Measurements from ENCODE around the gene VENTX. TPM values are rescaled to one million over a fixed set of nuclear protein-coding genes. Genes with fewer than 3 reads are reported as not detected.

Gene VENTX
- total and polyA plus RNA-seq, 7 donors: 0.36 to 1.4 (median 0.83) TPM; not detected in 2

- no peaks in the 10 kb centered on the region for H3K36me3 ChIP-seq
- WGBS, 2 donors: 75 to 83% methylated on average over 14 of the region's 14 CpGs
- no peak overlapping the region for H3K4me3 ChIP-seq
- H3K27ac ChIP-seq: no peak overlapping the region
- peaks cover 9 to 89% (median 51%) of the 10 kb centered on the region in 3 donors for H3K27me3 ChIP-seq
- no peaks in the 10 kb centered on the region for H3K4me1 ChIP-seq
- no peak for DNase-seq
- TF ChIP-seq EP300 (IDR thresholded peaks at IDR 0.05): no peak
- TF ChIP-seq POLR2A (IDR thresholded peaks at IDR 0.05): no peak
- no peak for TF ChIP-seq POLR2AphosphoS5 (IDR thresholded peaks at IDR 0.05)
- TF ChIP-seq CTCF (IDR thresholded peaks at IDR 0.05): no peak
- no peaks in the 10 kb centered on the region for H3K9me3 ChIP-seq
- intact Hi-C loops (cut with DNase I): no loop called here
These were observed 5.9 kb downstream of the VENTX start for GRCh38 chr10:133243593-133243992.

GRCh38 chr10:133245439-133246235 lies 8.0 kb downstream of the VENTX start:
- 32 to 65% methylated on average over 33 of the region's 33 CpGs for WGBS, 2 donors
- TF ChIP-seq POLR2A (IDR thresholded peaks at IDR 0.05): no peak
- TF ChIP-seq CTCF (IDR thresholded peaks at IDR 0.05): no peak
- no peak for TF ChIP-seq POLR2AphosphoS5 (IDR thresholded peaks at IDR 0.05)
- no peak for TF ChIP-seq EP300 (IDR thresholded peaks at IDR 0.05)
- Histone ChIP-seq H3K27me3 (peaks cover 0 to 82% (median 42%) of the 10 kb centered on the region in 3 donors), H3K4me1 (no peaks in the 10 kb centered on the region), H3K9me3 (no peaks in the 10 kb centered on the region), H3K4me3 (no peak overlapping the region), H3K36me3 (no peaks in the 10 kb centered on the region), H3K27ac (no peak overlapping the region)
- intact Hi-C loops (cut with DNase I): no loop called here
- DNase-seq: no peak

GRCh38 chr10:133246236-133246626 lies 8.6 kb downstream of the VENTX start:
- Histone ChIP-seq H3K4me3 (no peak overlapping the region), H3K4me1 (no peaks in the 10 kb centered on the region), H3K9me3 (no peaks in the 10 kb centered on the region), H3K27me3 (peaks cover 0 to 80% (median 42%) of the 10 kb centered on the region in 3 donors), H3K36me3 (no peaks in the 10 kb centered on the region), H3K27ac (no peak overlapping the region)
- intact Hi-C loops (cut with DNase I): no loop called here
- DNase-seq: no peak
- WGBS, 2 donors: 18 to 60% methylated on average over 12 of the region's 12 CpGs
- no peak for TF ChIP-seq CTCF (IDR thresholded peaks at IDR 0.05)
- TF ChIP-seq POLR2A (IDR thresholded peaks at IDR 0.05): no peak
- TF ChIP-seq POLR2AphosphoS5 (IDR thresholded peaks at IDR 0.05): no peak
- TF ChIP-seq EP300 (IDR thresholded peaks at IDR 0.05): no peak

- no peak overlapping the region for H3K4me3 ChIP-seq
- H3K9me3 ChIP-seq: no peaks in the 10 kb centered on the region
- no peak overlapping the region for H3K27ac ChIP-seq
- TF ChIP-seq CTCF (IDR thresholded peaks at IDR 0.05) (no peak), POLR2A (IDR thresholded peaks at IDR 0.05) (no peak), POLR2AphosphoS5 (IDR thresholded peaks at IDR 0.05) (no peak), EP300 (IDR thresholded peaks at IDR 0.05) (no peak)
- H3K36me3 ChIP-seq: no peaks in the 10 kb centered on the region
- H3K4me1 ChIP-seq: no peaks in the 10 kb centered on the region
- DNase-seq: no peak
- H3K27me3 ChIP-seq: peaks cover 0 to 78% (median 38%) of the 10 kb centered on the region in 3 donors
- WGBS, 2 donors: 89 to 90% methylated on average over 36 of the region's 36 CpGs
- intact Hi-C loops (cut with DNase I): no loop called here
These were observed 10.2 kb downstream of the VENTX start for GRCh38 chr10:133247681-133248333.

Measured in sigmoid colon (tissue), 7 donors.